Inferior parietal cortex (tissue), 1 donor: Measurements from ENCODE around the gene EPS8L1.
"Not testable (repeated sequence)": the region's sequence is repeated elsewhere in the genome, so short reads cannot be mapped to it uniquely, and the experiment has no call there.

Source experiments
- DNase-seq: peaks from one replicate; pipeline ENCODE4 v3.0.0-alpha.2; 2016; ENCODE audit errors: extremely low spot score

EPS8L1 gene

DNA sequence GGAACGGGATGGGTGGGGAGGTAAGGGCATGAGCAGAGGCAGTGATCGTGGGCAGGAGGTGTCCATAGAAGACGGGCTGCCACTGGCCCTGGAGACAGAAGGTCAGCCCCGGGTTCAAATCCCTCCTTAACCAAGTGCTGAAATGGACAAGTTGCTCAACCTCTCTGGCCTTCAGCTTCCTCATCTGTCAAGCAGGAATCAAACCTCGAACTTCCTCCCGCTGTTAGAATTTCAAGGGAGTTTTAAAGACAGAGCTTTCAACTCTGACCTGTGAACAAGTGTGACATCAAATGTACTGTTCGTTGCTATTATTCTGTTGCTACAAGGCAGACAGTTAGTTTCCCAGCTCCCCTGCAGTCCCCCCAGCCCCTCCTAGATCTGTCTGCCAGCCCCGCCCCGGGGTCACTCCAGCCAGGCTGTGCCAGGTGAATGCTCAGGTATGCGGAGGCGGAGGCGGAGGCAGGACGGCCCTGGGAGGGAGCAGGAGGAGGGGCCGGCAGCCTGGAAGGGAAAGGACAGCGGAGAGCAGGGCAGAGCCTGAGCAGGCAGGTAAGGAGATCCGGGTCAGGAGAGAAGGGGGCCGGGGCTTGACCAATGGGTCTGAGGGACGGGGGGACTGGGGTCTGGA lies at the start of gene EPS8L1:
Gene EPS8L1, plus strand, starts transcription at position 499 of the 628 bp plus-strand sequence. CDS start 576 bp downstream, outside the sequence.
- no peak for DNase-seq

DNA sequence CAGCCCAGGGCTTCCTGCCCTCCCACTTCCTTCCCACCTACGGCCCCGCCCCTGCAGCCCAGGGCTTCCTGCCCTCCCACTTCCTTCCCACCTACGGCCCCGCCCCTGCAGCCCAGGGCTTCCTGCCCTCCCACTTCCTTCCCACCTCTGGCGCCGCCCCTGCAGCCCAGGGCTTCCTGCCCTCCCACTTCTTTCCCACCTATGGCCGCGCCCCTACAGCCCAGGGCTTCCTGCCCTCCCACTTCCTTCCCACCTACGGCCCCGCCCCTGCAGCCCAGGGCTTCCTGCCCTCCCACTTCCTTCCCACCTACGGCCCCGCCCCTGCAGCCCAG lies 48.6 kb upstream of the EPS8L1 start:
- not testable (repeated sequence) for DNase-seq

GRCh38 chr19:55027472-55028337 lies 48.0 kb upstream of the EPS8L1 start:
- no peak for DNase-seq

GRCh38 chr19:55028757-55029156 lies 46.9 kb upstream of the EPS8L1 start:
- DNase-seq, result no peak

DNA sequence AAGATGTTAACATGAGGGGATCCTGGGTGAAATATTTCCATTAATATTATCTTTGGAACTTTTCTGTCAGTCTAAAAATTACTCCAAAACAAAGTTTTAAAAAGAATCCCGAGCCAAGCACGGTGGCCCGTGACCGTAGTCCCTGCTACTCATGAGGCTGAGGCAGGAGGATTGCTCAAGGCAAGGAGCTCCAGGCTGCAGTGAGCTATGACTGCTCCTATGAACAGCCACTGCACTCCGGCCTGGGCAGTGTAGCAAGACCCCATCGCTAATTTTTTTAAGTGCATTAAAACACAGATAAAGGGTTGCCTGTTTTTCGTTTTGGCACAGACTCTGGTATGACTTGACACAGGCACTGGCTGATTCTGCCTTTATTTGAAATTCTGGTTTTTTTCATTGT lies 44.5 kb upstream of the EPS8L1 start:
- DNase-seq, result no peak

DNA sequence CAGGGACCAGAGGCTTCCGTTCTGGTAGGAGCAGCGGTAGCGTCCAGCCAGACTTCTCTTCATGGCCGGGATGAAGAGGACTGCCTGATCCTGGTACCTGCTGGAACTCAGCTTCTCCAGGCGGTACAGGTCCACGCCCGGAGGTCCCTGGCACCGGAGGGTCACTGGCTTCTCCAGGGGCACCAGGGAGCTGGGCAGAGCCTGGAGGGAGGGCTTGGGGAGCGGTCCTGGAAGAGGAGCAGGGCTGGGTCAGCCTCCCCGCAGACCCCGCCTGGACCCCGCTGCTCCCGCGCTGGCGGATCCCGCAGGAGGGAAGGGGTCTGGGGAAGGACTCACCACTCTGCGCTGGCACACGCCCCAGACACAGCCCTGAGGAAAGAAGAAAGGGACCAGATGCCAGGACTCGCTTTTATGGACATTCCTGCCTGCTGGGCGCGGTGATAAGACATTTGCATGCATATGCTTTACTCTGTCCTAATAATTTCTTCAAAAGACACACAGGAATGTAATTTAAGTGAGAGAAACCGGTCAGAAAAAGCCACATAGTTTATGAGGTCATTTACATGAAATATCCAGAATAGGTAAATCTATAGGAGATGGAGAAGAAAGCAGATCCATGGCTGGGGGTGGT lies 43.4 kb upstream of the EPS8L1 start:
- DNase-seq, result no peak

GRCh38 chr19:55032976-55033643 lies 42.6 kb upstream of the EPS8L1 start:
- not testable (repeated sequence) for DNase-seq

GRCh38 chr19:55034751-55035150 lies 40.9 kb upstream of the EPS8L1 start:
- DNase-seq, result no peak

- no peak for DNase-seq
Observed at GRCh38 chr19:55036058-55036457, 39.6 kb upstream of the EPS8L1 start.

DNA sequence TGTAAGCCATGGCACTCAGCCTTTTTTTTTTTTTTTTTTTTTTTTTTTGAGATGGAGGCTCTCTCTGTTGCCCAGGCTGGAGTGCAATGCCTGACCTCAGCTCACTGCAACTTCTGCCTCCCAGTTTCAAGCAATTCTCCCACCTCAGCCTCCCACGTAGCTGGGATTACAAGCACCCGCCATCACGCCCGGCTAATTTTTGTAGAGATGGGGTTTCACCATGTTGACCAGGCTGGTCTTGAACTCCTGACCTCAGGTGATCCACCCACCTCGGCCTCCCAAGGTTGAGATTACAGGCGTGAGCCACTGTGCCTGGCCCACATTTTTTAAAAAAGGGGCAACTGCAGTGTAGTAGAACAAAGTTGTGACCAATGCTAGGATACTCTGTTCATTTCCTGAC lies 38.1 kb upstream of the EPS8L1 start:
- not testable (repeated sequence) for DNase-seq

GRCh38 chr19:55040654-55041053 lies 35.0 kb upstream of the EPS8L1 start:
- DNase-seq, result not testable (repeated sequence)

DNA sequence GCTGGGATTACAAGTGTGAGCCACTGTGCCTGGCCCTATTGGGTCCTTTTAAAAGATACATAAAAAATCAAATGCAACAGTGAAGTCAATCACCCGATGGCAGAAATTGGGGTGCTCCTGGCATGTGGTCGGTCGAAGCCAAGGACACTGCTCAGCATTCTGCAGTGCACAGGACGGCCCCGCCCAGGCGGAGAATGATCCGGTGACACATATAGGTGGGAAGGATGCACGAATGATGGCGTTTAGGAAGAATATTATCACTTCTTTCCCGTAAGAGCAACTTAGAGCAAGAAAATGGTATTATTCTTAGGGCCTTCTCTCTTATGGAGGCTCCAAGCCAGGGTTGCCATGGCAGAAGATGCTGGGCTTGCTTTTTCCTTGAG lies 34.4 kb upstream of the EPS8L1 start:
- no peak for DNase-seq

GRCh38 chr19:55041627-55042343 lies 33.9 kb upstream of the EPS8L1 start:
- no peak for DNase-seq

DNA sequence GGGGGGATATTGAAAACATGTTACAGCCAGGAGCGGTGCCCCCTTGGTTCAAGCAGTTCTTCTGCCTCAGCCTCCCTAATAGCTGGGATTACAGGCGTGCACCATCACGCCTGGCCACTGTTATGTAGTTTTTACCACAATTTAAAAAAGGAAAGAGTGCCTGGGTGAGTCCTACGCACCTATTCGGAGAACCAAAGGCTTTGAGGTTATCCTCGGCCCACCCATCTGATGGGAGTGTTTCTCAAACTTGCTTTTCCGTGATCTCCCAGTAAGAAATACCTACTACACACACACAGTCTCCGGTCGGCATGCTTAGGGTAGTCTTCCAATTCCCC lies 33.4 kb upstream of the EPS8L1 start:
- no peak for DNase-seq

DNA sequence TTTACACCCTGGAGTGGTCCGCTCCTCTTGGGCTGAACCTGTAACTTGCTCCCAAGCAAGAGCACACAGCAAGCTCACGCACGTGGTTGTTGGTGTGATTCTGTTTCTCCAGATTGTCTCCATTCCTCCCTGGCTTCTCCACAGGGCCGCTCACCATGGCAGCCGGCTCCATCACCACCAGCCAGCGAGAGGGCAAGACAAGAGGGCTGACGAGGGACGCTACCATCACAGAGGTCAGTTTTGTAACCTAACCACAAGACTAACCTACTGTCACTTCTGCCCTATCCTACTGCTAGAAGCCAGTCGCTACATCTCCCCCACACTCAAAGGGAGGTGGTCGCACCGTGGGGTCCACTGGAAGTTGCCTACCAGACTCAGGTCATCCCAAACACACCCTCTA lies 33.0 kb upstream of the EPS8L1 start:
- no peak for DNase-seq

DNA sequence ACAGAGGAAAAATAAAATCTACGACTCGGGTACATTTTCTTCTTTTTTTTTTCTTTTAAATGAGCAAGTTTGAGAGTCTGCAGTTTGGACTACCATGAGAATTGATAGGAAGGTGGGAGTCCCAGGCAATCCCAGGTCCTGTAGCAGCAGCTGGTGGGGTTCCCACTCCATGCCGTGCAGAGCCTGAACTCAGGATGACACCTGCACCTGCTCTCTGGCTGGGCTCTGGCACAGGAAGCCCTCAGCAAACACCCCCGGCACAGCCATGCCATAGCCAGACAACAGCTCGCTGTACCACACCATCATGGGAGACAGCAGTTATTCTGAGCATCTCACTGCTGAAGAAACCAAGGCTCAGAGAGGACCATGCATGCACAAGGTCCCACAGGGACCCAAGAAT lies 31.4 kb upstream of the EPS8L1 start:
- DNase-seq, result no peak

GRCh38 chr19:55044771-55045716 lies 30.6 kb upstream of the EPS8L1 start:
- DNase-seq, result no peak

DNA sequence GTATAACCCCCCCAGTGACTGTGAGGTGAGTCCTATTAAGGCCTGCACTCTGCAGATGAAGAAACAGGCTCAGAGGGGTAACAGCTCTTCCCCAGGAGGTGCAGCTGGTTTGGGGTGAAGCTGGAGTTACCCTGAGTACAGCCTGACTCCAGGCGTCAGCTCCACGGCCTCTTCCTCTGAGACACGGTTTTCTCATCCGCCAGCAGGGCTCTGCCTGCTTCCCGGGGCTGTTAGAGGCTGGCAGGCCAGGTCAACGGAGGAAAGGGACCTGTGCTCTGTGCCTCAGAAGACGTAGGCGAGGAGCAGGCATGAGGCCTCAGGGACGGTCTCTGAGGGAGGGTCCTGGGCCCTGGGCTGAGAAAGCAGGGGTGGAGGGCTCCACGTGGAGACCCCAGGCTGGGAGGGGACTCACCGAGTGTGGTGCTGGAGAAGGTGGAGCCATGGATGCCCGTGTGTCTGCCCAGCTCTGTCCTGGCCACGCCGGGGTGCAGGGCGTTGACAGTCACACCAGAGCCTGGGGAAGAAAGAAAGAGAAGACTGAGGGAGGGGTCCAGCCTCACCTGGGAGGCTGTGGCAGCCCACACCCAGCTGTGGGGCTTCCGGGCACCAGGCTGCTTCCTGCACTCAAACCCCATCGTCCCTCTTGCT lies 28.6 kb upstream of the EPS8L1 start:
- DNase-seq, result no peak

- no peak for DNase-seq
Observed at GRCh38 chr19:55047951-55048350, 27.7 kb upstream of the EPS8L1 start.

GRCh38 chr19:55048446-55048845 lies 27.2 kb upstream of the EPS8L1 start:
- DNase-seq, result no peak
